HG03432 (cell line): ENCODE measurements around the gene ZNF318.
"Not testable (repeated sequence)": the region's sequence is repeated elsewhere in the genome, so short reads cannot be mapped to it uniquely, and the experiment has no call there.

Experiments
- ATAC-seq: cut with Tn5 transposase; IDR thresholded peaks from one replicate; pipeline ENCODE4 v1.9.1; 2021; ENCODE audit warnings: mild to moderate bottlenecking, moderate library complexity; ENCODE audit not compliant: unreplicated experiment

Gene ZNF318

DNA sequence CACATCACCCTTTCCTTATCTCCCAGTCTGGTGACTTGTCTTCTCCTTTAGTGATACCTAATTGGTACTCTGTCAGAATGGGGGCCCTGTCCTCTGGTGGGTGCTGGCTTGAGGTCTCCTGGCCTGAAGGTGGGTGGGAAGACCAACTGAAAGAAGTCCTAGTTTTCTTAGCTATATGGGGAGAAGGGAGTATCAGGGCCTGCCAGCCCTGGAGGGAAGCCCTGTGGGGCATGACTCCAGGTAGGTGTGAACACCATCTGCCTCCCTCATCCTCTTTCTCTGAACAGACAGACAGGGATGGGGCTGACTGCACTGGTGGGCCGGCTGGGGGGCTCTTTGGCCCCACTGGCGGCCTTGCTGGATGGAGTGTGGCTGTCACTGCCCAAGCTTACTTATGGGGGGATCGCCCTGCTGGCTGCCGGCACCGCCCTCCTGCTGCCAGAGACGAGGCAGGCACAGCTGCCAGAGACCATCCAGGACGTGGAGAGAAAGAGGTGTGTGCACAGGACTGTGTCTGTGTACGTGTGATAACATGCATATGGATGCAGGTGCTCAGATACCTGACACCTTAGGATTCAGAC, 65.6 kb downstream of the ZNF318 start:
- no peak for ATAC-seq

DNA sequence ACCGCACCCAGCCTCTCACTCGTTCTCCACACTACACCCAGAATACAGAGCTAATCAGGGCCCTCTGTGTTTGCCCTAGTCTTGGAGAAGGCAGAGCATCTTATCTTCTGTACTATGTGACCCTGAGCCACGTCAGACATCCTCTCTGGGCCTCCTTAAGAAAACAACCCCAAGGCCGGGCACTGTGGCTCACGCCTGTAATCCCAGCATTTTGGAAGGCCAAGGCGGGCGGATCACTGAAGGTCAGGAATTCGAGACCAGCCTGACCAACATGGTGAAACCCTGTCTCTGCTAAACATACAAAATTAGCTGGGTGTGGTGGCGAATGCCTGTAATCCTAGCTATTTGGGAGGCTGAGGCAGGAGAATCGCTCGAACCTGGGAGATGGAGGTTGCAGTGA, 66.4 kb downstream of the ZNF318 start:
- ATAC-seq = not testable (repeated sequence)

DNA sequence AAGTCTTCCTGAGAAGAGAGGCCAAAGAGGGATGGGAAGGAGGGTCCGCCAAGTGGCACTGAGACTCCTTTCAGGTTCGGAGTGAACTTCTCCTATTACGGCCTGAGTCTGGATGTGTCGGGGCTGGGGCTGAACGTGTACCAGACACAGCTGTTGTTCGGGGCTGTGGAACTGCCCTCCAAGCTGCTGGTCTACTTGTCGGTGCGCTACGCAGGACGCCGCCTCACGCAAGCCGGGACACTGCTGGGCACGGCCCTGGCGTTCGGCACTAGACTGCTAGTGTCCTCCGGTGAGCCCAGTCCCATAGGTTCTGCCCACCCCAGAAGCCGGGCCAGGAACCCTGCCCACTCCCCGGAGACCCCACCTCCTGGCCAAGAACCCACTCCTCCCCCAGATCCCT, 67.3 kb downstream of the ZNF318 start:
- no peak for ATAC-seq

DNA sequence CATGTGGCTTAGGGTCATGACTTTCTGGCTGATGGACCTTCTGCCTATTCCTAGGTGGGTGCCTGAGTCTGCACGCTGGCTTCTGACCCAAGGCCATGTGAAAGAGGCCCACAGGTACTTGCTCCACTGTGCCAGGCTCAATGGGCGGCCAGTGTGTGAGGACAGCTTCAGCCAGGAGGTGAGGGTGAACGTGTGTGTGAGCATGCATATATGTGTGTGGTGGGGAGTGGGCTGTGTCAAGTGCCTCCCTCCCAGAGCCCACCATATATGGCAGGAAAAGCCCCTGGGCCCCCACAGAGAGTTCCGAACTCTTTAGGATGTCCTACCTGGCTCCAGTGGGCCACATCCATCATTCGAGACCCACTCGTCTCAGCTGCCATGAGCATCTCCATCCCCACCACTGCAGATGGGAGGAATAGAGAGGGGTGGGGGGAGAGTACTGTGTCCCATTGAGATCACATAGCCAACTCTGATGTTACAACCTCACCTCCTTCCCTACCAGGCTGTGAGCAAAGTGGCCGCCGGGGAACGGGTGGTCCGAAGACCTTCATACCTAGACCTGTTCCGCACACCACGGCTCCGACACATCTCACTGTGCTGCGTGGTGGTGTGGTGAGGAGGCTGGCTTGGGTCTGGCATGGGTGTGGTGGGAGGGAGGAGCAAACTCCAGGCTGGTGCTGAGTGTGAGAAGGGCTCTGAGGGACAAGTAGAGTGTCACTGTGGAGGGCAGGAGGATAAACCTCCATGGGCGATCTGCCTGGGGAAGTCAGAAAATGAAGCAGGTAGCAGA, 68.2 kb downstream of the ZNF318 start:
- ATAC-seq = no peak

DNA sequence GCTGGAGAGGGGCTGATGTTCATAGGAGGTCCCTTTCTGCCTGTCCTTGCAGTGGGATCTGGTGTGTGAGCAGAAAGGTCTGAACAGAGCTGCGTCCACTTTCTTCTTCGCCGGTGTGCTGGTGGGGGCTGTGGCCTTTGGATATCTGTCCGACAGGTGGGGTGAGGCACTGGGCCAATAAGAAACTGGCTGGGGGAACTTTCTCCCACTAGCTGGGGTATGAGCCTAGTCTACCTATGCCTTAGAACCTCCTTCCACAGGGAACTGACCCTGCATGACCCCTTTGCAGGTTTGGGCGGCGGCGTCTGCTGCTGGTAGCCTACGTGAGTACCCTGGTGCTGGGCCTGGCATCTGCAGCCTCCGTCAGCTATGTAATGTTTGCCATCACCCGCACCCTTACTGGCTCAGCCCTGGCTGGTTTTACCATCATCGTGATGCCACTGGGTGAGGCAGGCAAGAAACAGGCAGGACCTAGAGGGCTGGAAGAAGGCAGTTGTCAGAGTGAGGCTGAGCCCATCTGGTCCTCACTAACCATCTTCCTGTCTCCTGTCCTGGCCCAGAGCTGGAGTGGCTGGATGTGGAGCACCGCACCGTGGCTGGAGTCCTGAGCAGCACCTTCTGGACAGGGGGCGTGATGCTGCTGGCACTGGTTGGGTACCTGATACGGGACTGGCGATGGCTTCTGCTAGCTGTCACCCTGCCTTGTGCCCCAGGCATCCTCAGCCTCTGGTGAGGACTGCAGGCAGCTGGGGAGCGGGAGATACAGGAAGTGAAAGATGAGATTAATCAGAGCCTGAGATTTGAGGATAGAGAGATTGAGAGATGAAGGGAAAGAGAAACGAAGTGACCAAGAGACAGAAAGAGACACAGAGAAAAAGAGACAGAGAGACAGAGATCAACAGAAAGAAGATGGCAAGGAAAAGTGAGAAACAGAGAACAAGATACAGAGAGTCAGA, 69.8 kb downstream of the ZNF318 start:
- no peak for ATAC-seq

DNA sequence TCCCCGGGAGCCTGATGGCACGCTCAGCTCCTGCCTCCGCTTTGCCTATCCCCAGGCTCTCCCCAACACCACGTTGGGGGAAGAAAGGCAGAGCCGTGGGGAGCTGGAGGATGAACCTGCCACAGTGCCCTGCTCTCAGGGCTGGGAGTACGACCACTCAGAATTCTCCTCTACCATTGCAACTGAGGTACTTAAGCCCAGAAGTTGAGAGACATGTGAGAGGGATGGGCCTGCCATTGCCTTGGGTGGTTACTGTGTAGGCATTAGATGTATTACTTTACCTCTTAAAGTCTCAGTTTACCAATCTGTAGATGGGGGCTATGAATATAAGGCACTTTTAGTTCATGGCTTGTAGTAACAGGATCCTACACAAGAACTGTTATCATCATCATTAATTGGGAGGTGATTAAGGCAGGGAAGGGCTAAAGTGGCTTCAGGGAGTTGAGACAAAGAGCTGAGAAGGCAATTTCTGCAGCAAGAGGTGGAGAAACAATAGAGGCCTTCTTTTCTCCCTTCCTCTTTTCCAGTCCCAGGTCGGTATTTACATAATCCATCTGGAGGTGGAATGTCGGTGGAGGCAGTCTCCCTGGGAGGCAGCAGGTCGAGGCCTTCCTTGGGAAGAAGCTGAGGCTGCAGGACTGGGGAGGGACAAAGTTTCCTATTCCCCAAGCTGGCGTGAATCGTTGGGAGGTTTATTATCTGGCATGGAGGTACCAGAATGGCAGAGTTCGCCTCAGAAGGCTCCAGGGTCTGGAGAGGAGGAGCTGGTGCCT, 70.7 kb downstream of the ZNF318 start:
- ATAC-seq = no peak

DNA sequence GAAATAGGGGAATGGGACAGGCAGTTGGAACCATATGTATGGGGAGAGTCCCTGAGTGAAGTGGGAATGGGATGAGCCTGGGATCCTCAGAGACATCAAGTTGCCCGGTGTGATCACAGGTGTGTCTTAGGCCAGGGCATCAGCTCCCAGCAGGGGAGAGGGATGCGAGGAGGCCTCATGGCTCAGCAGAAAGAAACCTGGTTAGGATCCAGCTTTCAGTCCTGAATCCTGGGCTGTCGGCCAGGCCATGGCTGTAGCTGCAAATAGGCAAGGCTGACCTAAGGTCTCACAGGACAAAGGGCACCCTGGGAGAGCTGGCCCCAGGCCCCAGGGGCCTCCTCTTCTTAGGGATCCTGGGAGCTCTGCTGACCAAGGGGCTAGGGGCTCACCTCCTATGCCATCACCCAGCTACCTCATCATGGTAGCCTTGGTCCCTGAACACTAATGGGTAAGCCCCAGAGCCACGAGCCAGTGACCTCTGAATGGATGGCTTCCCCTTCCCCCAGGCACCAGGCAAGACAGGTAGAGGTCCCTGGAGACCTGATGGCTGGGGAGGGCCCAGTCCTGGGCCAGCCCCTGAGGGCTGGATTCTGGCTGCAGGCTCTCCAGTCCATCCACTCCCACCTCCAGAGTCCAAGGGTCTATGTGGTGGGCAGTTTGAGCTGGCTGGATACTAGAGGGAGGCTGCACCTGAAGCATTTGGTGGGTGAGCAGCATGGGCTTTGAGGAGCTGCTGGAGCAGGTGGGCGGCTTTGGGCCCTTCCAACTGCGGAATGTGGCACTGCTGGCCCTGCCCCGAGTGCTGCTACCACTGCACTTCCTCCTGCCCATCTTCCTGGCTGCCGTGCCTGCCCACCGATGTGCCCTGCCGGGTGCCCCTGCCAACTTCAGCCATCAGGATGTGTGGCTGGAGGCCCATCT, 71.5 kb downstream of the ZNF318 start, which contains the start of gene SLC22A7:
SLC22A7 (plus strand) TSS at position 617 of the 921 bp plus-strand sequence; CDS start at position 716, 99 bp downstream.
- no peak for ATAC-seq

DNA sequence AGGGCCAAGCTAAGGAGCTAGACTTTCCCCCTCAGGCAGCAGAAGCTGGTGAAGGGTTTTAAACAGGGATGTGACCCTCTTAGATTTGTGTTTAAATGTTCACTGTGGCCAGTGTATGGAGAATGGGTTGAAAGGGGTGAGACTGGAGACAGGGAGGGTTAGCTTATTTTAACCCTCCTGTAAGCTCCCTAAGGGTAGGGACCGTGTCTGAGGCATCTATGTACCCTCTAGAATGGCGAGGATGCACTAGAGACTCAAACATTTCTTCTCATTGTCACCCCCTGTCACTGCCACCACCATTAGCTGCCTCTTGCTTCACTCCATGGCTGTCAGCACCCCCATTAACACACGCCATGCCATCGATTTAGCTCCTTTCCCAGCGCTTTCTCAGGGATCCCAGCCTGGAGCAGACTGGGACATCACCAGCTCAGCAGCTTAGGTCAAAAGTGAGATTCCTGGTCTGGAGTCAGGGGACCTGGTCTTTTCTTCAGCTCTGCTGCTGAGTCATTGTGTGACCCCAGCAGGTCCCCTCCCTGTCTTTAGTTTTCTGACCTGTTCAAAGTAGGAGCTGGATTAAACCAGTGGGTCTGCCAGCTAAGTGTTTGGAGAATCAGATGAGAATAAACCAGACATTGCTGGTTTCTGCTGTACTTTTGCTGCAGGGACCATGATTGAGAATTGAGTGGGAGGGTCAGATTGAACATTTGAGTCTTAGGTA, 72.5 kb downstream of the ZNF318 start:
- ATAC-seq = no peak

DNA sequence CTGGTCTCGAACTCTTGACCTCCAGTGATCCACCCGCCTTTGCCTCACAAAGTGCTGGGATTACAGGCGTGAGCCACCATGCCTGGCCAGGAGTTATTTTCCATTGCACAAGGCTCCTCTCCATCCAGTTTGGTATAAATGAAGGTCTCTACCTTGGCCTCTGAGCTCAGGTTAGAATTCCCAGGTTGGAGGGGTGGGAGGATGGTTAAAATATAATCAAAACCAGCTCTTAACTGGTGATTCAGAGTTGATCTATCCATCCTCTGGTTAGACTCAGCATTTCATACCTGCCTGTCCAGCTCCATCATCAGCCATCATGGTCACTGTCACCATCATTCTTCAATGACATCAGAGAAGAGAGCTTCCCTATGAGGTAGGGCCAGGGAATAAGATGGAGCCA, 74.0 kb downstream of the ZNF318 start:
- ATAC-seq = no peak

DNA sequence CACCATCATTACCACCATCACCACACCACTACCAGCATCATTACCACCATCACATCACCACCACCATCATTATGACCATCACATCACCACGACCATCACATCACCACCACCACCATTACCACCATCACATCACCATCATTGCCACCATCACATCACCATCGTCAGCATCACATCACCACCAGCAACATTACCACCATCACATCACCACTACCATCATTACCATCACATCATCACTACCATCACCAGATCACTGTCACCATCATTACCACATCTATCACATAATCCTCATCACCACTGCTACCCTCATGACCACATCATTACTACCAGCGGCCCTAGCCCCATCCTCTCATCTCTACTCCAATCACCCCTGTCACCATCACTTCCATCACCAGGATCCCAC, 74.9 kb downstream of the ZNF318 start:
- no peak for ATAC-seq

DNA sequence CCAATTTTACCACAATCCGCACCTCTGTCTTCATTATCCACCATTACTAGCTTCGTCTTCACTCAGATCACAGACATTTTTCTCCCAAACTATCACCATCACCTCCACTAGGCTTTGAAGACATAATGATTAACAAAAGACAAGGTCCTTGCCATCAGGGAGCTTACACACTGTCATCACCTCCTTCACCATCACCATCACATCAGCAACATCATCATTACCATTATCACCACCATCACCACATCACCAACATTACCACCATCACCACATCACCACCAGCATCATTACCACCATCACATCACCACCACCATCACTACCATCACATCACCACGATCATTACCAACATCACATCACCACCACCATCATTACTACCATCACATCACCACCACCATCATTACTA, 75.7 kb downstream of the ZNF318 start:
- ATAC-seq = no peak

DNA sequence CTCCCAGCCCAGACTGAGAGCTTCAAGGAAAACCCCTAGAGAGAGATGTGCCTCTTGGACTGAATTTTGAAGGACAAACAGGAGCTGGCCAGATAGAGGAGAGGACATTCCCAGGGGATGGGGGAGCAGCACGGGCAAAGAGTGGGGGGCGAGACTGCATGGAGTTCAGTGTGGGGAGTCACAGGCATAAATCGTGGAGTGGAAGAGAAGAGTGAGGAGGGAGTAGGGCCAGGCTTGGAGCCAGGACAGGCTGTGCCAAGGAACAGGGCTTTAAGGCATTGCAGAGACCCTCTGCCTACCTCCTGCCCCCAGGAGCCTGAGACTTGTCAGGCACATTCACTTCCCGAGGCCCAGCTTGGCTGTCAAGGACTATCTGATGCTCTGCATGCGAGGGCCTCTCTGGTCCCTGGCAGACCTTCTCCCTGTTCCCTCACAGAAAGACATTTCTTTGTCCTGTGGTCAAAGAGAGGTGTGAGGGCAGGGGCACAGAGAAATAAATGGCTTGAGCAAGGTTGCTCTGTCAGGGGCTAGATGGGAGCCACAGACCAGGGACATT, 76.6 kb downstream of the ZNF318 start:
- ATAC-seq = no peak

DNA sequence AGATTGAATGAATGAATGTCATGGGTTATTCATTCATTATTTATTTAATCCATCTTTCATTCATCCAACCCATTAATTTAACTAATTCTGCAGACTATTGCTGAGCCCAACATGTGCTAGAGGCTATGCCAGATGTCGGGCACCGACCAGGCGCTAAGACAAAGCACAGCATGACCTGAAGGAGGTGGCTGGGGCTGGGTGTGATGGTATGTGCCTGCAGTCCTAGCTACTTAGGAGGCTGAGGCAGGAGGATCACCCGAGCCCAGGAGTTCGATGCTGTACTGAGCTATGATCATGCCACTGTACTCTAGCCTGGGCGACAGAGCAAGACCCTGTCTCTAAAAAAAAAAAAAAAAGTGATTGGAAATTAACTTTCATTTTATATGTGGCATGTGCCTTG, 77.1 kb downstream of the ZNF318 start:
- no peak for ATAC-seq

DNA sequence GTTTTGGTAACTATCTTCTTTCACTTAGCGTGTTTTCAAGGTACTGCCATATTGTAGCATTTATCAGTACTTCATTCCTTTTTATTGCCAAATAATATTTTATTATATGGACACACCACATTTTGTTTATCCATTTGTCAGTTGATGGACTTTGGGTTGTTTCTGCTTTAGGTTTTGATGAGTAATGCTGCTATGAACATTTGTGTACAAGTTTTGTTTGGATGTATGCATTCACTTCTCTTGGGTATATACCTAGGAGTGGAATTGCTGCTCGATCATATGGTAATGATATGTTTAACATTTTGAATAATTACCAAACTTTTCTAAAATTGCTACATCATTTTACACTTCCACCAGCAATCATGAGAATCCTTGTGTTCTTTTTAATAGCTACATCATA, 77.7 kb downstream of the ZNF318 start:
- ATAC-seq = no peak

DNA sequence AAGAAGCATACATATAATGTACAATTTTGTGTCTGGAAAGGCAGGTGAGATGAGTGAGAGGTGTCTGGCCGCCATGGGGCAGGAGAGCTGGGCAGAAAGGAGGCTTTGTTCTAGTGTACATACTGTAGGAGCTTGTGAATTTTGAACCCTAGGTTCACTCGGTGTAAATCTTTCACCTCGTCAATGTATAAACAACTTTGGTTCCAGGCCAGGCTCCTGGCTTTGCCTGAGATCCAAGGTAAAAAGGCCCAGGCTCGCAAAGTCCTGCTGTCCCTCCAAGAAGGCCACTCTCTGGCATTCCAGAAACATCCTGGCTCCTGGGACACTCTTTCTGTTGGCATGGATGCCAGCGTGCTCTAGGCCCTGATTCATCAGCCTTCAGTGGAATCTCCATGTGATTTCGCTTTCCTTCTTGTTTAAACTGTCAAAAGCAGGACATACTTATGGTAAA, 78.5 kb downstream of the ZNF318 start:
- ATAC-seq = no peak

DNA sequence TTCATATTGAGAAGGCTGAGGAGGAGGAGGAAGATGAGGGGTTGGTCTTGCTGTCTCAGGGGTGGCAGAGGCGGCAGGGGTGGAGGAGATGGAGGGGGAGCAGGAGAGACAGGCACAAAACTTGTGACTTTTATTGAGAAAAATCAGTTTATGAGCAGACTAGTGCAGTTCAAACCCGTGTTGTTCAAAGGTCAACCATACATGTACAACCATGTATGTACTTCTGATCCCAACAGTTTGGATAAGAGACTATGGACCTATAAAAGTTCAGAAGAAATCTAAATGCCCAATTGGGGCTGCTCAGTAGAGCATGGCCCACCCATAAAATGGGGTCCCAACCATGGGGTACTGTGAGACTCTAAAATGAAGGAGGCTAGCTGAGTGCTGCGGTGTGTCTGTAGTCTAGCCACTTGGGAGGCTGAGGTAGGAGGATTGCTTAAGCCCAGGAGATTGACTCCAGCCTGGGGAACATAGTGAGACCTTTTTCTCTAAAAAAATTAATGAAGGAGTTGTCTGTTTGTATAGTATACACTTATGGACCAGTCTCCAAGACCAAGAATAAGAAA, 79.0 kb downstream of the ZNF318 start:
- no peak for ATAC-seq

DNA sequence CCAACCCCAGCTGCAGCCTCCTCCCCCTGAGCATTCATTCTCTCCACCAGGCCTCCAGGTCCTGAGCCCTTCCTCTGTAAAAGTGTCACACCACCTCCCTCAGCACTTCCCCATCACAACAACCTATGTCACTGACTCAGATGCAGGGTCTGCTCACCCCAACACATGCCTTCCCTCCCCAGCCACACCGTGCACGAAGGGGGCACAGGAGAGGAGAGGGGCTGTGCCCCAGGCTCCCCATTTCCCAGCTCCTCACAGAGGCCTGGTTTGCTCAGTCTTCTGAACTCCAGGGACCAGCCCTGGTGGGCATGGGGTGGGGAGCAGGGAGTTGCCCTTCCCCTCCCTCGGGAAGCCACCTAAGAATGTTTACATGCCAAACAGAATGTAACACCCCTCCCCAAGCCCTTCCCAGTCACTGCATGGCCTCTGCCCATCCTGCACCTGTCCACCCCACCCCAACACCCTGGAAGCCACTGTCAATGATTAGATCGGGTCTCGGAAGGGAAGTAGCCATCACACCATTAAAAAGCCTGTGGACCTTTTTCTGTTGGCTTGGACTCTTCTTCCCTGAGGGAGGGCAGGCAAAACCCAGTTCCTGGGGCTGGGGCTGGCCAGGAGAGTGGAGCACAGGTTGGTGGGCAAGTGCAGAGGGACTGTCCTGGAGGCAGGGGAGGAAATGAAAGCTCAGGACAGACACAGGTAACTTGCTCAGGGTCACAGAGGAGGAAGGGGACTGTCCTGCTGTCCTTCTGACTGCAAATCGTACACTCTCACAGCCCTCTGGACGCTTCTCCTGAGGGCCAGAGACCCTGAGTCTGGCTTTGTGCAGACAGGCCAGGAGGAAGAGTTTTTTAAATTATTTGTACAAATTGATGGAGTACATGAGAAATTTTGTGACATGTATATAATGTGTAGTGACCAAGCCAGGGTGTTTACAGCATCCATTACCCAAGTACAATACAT, 81.4 kb downstream of the ZNF318 start:
- no peak for ATAC-seq
